NCI-H1092 (cell line): ENCODE data around the gene KCNK1.
A peak's percentile ranks its signal among the peaks of the same experiment; 100 is the strongest.

ENCODE experiments used
- DNase-seq: peaks from one replicate; lab custom pipeline; 2025; lab: John Stamatoyannopoulos, UW

The KCNK1 gene

DNA sequence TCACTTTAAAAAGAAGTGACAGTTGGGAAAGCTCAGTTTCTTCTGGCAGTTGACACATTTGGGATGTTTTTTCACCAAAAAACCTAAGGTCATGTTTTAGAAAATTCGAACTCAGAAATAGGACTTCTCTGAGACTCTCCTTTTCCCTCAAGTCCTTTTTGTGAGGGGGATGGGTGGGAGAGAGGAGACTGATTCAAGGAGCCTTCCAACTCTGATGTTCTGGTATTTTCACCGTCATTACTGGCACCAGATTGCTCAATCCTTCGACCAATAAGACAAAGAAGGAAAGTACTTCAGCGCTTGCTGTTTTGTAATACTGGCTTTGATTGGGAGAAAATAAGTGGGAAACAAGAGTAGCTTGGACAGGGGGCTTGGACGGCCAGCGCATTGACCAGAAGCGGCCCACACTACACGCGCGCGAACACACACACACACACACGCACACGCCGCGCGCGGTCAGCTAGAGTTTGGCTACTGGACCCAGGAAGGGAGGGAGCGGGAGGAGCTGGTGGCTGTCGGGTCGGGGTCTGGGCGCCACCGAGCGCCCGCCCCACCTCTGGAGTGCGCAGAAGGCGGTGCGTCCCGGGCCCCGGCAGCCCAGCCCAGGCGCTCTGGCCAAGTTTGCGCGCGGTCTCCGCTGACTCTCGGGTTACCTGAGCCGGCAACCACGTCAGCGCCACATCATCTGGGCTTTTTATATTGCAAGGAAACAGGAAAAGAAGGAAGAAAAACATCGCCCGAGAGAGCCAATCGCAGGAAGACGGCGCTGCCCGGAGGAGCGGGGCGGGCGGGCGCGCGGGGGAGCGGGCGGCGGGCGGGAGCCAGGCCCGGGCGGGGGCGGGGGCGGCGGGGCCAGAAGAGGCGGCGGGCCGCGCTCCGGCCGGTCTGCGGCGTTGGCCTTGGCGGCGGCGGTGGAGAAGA lies at the start of gene KCNK1:
KCNK1 (plus strand) TSS at position 855 of the 921 bp plus-strand sequence; CDS start at position 921, 66 bp downstream.
- DNase-seq: no peak

DNA sequence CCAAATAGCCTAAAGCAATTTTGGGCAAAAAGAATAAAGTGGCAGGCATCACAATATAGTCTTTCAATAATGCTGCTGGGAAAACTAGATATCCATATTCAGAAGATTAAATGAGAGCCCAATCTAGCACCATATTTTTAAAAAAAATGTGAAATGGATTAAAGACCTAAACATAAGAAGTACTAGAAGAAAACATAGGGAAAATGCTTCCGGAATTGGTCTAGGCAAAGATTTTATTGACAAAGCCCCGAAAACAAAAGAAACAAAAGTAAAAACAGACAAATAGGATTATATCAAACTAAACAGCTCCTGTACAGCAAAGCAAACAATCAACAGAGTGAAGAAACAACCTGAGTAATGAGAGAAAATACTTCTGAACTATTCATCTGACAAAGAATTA lies 48.6 kb upstream of the KCNK1 start:
- DNase-seq: no peak

DNA sequence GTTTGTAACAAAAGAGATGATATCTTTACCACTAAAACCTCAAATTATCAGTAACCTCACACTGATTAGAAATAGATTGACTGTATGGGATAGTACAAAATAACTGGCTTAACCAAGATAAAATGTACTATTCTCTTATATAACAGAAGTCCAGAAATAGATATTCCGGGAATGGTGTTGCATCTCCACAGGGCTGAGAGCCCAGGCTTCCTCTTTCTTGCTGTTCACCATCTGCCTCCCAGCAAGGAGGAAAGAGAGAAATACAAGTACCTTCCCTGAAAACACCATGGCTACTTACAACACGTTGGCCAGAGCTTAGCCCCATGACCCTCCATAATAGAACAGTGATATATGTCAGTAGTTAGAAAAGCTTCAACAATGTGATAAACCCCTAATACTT lies 47.0 kb upstream of the KCNK1 start:
- no peak for DNase-seq

DNA sequence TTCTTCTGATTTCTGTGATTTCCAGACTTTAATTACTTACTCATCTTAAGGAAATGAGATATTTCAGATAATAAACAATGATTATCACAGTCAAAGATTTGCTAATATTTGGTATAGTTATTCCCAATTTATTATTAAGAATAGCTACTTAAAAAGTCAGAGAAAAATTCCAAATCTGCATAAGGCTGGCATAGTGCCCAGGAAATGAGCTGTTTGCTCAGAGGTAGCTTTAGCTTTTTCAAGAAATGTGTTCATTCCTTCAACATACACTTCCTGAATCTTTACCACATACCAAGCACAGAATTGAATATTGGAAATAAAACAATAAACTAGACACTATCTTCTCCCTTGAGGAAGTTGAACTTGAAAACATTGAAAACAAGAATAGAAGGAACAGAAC lies 44.3 kb upstream of the KCNK1 start:
- DNase-seq: no peak

DNA sequence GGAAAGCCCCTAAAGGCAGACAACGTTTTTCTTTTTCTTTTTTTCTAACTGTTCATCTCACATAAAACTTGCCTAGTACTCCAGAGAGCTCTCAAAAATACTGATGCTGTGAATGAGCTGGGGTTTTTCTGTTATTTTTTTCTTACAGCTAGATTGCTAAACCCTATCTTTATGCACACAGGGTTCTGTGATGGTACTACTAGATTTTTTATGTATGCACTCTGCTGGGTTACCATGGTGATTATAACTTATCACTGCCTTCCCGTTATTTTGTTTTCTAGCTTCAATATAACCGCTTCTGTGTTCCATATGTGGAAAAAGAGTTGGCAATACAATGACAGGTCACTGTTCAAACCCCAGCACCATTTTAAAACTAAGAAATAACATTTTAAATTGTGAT lies 43.7 kb upstream of the KCNK1 start:
- no peak for DNase-seq

DNA sequence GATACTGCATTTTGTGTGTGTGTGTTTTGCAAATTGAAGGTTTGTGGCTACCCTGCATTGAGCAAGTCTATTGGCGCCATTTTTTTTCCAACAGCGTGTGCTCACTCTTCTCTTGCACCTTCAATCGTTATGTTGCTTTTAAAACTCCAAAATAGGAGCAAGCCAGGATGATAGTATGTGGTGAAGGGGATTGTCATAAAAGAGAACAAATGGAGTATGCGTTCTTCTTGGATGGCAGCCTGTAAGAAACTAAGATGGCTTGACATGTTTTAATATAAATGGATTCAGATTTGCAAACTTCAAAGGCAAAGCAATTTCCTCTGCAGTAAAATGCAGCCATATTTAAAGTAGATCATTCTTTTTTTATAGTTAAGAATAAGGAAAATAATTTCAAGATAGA lies 43.2 kb upstream of the KCNK1 start:
- DNase-seq: no peak

DNA sequence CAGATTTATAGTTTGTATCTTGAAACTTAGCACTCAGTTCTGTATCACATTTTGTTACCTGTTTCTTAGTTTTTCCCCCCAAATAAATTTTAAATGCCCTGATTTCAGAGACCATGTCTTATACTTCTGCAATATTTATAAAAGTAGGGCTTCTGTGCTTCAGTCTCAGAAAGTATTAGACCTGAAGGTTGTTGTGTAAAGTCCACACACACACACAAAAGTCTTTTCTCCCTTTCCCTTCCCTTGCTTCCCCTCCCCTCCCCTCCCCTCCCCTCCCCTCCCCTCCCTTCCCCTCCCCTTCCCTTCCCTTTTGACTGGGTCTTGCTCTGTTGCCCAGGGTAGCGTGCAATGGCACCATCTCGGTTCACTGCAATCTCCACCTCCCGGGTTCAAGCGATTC lies 41.0 kb upstream of the KCNK1 start:
- no peak for DNase-seq

DNA sequence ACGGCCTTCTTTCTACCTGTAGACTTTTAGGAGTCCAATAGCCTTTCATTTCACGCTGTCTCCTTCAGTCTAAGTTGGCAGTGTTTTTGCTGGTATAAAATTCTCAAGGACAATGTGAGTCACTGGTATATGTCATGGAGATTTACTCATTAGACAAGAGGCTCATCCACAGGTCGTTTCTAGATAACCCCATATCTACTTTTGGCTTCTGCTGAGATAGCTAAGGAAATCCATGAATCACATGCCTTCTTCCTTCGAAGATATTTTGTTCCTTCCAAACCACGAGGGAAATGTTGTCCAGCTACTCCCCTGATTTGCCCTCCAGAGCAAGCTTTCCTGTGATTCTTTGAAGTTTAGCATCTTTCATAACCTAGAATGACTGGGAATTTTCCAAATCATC lies 38.5 kb upstream of the KCNK1 start:
- no peak for DNase-seq

DNA sequence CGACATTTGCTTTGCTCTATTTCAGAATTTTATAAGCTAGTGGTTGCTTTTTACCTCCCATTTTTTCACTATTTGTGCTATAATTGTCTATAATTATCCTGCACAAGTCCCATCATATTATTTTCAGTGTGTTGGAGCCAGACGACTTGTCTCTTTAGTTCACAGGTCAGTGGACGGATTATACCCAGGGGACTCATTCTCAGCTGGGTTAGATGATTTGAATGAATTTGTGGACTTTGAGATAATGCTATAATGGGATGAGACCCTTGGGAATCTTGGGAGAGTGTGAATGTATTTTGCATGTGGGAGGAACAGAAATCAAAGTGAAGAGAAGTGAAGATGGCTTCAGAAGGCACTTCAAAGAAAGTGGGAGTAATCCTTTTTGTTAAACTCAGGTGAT lies 31.5 kb upstream of the KCNK1 start:
- no peak for DNase-seq

DNA sequence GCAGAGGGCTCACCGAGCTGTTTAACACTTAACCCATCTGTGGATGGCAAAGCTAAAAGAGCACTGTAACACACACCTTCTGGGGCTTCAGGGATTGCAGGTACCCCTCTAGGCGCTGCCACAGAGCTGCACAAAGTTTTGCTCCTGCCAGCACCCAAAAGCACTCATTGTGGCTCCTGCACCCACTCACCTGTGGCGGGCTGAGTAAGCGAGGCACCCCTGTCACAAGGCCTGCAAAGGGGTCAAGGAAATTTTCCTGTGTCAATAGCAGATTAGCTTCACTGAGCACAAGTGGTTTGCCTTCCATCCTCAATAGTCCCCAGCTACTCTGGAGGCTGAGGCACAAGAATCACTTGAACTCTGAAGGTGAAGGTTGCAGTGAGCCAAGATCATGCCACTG lies 29.5 kb upstream of the KCNK1 start:
- no peak for DNase-seq

DNA sequence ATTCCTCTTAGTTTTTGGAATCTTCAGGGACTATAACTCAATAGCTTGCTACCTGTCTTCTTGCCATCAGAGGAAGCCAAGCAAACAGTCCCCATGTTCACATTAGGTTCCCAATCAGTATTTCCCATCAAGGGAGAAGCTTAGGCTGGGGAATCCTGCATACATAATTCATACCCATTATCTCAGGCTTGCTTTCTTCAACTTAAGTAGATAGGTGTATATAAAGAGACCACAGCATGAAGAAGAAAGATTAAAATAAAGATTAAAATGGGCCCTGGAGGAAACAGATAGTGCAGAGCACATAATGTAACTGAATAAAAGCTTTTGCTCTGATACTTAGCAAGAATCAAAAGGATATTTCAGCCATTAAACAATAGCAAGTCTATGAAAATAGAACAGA lies 29.0 kb upstream of the KCNK1 start:
- no peak for DNase-seq

DNA sequence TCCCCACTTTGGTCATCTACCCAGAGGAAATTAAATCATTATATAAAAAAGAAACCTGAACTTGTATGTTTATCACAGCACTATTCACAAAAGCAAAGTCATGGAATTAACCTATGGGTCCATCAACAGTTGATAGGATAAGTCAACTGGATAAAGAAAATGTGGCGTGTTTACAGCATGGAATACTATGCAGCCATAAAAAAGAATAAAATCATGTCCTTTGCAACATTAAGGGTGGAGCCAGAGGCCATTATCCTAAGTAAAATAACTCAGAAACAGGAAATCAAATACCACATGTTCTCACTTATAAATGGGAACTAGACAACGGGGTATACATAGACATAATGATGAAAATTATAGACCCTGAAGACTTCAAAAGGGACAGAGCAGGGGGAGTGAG lies 27.6 kb upstream of the KCNK1 start:
- no peak for DNase-seq

DNA sequence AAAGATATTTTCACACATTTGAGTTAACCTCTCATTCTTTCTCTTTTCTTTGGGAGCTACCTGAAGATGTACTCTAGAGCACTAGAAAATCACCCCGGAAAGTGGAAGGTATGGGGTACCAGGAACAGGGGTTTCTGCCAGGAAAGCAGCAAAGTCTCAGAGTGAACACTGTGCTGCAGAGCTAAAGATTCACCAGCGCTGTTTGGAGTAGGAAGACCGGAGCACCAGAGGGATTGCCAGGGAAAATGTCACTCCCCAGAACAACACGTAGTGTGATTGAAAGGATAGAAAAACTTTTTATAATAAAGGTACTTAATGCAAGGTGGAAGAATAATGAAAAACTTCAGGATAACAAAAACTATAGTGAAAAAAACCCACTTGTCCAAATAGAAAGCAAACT lies 26.7 kb upstream of the KCNK1 start:
- DNase-seq: no peak

DNA sequence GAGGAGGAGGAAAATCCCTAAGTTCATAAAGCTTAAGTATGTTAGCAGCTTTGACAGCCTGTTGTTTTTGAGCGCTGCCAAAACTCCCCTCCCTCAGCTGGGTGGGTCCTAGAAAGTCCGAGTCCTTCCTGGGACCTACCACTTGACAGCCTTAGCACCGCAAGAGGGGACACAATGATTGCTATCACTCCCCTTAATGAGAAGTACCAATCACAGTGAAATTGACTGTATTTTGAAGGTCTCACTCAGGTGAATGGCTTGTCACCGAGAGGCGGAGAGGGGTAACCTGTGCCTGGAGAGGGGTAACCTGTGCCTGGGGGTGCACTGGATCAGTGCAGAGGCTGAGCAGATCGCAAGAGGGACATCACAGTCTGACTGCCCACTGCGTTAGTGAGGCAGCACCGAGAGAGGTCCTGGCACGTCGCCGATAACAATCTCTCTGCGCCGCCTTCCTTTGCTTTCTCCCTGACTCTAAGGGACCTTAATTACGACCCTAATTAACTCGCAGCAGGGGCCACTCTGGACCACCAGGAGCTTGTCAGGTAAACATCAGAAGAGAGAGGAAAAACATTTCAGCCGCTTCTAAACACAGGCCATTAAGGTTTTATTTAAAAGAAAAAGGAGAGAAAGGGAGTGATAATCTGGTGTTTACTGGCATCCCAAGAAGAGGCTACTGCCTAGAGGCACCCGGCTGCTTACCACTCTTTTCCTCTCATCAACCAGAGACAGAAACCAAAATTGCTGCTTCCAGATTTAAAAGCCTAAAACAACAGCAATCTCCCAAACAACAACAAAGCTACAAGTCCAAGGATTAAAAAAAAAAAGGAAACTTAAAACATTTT lies 25.7 kb upstream of the KCNK1 start:
- peak; percentile 42 for DNase-seq

DNA sequence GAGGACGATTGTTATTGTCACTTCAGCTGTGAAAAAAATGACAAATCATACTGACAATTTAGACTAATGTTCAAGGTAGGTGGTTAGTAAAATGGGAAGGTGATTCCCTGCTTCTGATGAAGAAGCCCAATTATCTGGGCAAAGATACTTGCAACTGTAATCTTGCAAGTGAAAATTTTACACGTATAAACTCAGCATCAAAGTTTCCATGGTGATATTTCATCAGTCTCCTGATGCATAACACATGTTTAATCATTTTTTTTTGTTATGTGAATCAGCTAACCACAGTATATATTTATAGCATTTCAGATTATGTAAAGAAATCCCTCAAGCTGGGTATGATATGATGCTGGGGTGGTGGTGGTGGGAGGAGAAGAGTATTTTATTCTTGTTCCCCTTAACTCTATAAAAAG lies 16.4 kb upstream of the KCNK1 start:
- no peak for DNase-seq

DNA sequence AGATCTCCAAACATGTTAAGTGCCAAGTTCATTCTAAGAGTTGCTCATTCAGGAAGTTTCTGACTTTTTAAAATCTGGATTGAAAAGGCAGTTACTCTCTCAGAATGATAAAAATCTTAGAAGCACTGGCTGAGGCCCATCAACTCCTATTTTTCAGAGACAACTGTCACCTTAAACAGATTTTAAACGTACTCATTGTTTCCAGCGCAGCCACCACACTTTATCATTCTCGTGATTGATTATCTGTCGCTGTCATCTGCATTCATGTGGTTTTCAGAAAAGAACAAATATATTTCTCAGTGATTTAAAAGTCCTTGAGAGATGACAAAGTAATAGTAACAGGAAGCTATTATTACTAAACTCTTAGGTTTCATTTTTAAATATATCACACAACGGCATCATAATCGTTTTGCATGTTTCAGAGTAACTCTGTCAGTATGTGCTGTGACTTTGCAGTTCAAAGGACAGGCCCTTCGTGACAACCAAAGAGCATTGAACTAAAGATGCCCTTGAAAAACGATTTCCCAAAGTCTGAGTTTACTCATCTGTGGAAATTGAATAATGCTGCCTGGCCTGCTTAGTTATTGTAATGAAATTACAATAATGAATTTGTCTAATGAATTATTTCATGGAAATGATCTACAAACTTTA lies 14.9 kb upstream of the KCNK1 start:
- DNase-seq: no peak

DNA sequence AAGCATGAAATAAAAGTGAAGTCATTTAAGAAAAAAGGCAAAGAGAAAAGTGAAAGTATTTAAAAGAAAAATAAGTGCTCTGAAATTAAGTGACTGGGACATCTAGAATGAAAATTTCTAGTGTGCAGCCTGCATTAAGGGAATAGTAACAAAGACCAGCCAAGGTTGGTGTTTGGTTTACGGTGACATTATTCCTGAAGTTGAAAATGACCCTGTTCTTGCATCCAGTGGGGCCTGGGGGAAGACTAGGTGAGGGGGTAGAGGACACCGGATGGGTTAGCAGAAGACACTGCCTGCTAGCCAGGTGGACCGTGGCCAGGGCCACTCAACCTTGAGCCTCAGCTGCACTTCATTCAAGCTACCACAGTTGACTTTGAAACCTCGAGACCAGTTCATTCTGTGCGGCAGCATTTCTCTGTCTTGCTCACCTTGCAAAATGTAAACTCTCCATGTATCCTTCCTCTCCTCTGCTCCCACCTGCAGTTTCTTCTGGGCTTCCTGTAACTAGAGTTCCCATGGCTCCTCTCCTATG lies 14.3 kb upstream of the KCNK1 start:
- DNase-seq: no peak

DNA sequence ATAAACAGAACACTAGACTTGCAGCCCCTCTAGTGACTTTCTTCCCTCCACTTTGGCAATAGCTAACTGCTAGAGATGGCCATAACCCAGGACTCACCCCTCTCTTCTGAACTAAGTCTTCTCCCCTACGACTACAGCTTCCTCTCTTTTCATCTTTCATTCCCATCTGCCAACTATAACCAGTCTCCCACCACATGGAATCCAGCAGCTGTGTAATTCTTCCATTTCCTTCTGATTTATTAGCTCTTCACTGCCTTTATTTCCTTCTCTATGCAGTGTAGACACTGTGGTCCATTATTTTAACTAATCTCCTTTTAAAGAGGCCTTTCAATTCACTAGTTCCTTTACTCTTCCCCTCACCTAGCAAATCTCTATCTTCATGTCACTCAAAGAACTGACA lies 13.4 kb upstream of the KCNK1 start:
- no peak for DNase-seq

DNA sequence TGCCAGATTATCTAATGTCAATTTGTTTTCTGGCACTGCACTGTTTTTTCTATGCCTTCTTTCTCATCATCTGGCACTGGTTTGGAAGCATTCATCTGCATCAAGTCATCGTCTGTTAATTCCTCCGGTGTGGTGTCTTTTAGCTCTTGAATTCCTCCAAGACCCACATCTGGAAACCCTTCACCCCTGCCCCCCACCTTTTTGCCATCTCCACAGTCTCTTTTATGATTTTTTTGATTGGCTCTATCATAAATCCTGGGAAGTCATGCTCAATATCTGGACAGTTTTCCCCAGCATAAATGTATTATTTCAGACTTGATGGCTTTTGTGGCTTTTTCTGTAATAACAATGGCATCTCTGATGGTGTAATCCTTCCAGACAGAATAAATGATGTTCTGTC lies 10.4 kb upstream of the KCNK1 start:
- DNase-seq: no peak

DNA sequence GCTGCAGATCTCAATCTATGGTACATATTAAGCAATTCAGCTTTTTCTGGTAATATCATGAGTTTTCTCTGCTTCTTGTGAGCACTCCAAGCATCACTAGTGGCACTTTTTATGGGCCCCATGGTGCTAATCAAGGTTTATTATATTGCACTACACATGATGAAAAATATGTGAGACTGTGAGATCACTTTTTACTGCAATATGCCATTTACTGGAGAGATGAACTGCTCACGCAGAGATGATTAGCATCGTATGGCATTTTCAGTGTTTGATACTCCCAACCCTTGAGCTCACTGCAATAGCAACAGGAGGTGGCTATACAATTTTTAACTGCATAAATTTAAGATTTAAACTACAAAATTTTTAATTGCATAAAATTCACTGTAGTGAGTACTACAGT lies 8.7 kb upstream of the KCNK1 start:
- no peak for DNase-seq

DNA sequence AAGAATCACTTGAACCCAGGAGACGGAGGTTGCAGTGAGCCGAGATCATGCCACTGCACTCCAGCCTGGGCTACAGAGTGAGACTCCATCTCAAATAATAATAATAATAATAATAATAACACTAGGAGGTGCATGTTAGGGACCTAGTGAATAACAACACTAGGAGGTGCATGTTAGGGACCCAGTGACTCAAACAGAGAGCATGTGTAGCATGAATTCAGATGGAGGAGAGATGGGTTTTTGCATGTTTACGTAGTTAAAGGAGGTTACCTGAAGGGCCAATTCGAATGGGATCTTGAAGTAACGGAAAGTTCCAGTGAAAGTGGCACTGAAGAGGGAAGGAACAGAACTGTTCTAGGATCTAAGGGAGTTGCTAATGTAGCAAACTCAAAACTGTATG lies 7.1 kb upstream of the KCNK1 start:
- no peak for DNase-seq
